GM12878 (cell line): ENCODE measurements around the gene ITSN1. TPM values are rescaled to one million over a fixed set of nuclear protein-coding genes. Genes with fewer than 3 reads are reported as not detected.

Source experiments
- CBFB ChIP-seq: IDR thresholded peaks from 2 replicates; pipeline ENCODE4 v1.6.1; 2016; ENCODE audit warnings: antibody characterized with exemption, low read depth
- FOXM1 ChIP-seq: IDR thresholded peaks from 2 replicates; pipeline ENCODE4 v1.6.1; 2012; ENCODE audit warnings: low read depth, mild to moderate bottlenecking, inconsistent platforms, low read length, moderate library complexity
- NR2F1 ChIP-seq: fragments of 450-650 bp; conservative IDR thresholded peaks from 2 replicates; pipeline ENCODE4 v1.6.1; 2017; ENCODE audit warnings: mild to moderate bottlenecking
- PAX5 ChIP-seq: IDR thresholded peaks from 2 replicates; pipeline ENCODE4 v1.6.1; 2011; ENCODE audit warnings: low read depth, low read length, borderline replicate concordance
- SIN3A ChIP-seq: IDR thresholded peaks from 2 replicates; pipeline ENCODE4 v1.6.1; 2012; ENCODE audit warnings: low read depth, low read length, improper control_type of control experiment
- SP1 ChIP-seq: IDR thresholded peaks from one replicate; pipeline ENCODE4 v1.6.1; 2011; ENCODE audit warnings: low read depth, low read length
- TBL1XR1 ChIP-seq: IDR thresholded peaks from 2 replicates; pipeline ENCODE4 v1.6.1; 2012; ENCODE audit warnings: low read depth, low read length, improper control_type of control experiment
- polyA plus RNA-seq, 11 experiments: library from polyadenylated mRNA; depleted of rRNA in 4 of 11; unstranded in 6 of 11; stranded (reverse) in 5 of 11; fragments of >200 nt; fragmentation: Nextera tagmentation in 4 of 11; fragmentation: Illumina TruSeq in 1 of 11; extraction: Ambion mirVana in 4 of 11; extraction: Trizol in 1 of 11; gene quantifications; 1 replicate in 1 of 11; 2 replicates in 10 of 11; pipeline versions ENCODE4 v1.2.1 to v1.2.3, GENCODE V29; 2011 to 2016; ENCODE audit warnings: inconsistent platforms in 2 of 11, missing spikeins in 2 of 11, low read depth in 1 of 11
- total RNA-seq, 4 experiments: library from RNA; depleted of rRNA in 3 of 4; stranded (reverse); fragments of >200 nt in 3 of 4; fragmentation: Illumina TruSeq in 1 of 4; extraction: Trizol in 1 of 4; gene quantifications; 2 replicates each; pipeline versions ENCODE4 v1.2.1 to v1.2.3, GENCODE V29; 2013 to 2021
- TF ChIP-seq, protein P1 (sequence below): IDR thresholded peaks from 2 replicates; pipeline ENCODE4 v1.6.1; 2012; ENCODE audit warnings: low read depth, low read length, improper control_type of control experiment
- TF ChIP-seq, protein P2 (sequence below): fragments of 450-650 bp; IDR thresholded peaks from 2 replicates; pipeline ENCODE4 v1.6.1; 2017; ENCODE audit warnings: antibody characterized with exemption, mild to moderate bottlenecking, moderate library complexity
- TF ChIP-seq, protein P3 (sequence below): fragments of 450-650 bp; formaldehyde crosslinking; IDR thresholded peaks from 2 replicates; pipeline ENCODE4 v1.5.0; 2022; ENCODE audit warnings: mild to moderate bottlenecking, missing genetic modification characterization
- TF ChIP-seq, protein P4 (sequence below): IDR thresholded peaks from 2 replicates; pipeline ENCODE4 v1.6.1; 2012; ENCODE audit warnings: mild to moderate bottlenecking, low read depth, low read length

Gene ITSN1
- total and polyA plus RNA-seq, 10 of the 15 experiments (the other 5 are each of a cell fraction or from before 2014, with no cell fraction given), result 0.89 to 10.6 (median 4.8) TPM

DNA sequence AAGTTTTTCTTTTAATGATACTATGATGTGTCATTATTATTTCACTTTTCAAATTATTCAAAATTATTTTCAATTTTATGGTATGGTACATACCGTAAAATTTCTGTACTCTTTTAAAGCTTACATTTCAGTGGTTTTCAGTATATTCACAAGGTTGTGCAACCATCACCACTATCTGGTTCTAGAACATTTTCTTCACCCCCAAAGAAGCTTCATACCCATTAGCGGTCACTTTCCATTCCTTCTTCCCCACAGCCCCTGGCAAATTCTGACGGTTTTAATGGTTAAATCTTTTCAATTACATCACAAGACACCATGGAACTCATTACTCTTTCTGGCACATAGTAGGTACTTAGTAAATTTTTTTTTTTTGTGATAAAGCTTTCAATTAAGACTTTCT is 296.1 kb downstream of the ITSN1 start (continued):
- TF ChIP-seq, protein P1, sequence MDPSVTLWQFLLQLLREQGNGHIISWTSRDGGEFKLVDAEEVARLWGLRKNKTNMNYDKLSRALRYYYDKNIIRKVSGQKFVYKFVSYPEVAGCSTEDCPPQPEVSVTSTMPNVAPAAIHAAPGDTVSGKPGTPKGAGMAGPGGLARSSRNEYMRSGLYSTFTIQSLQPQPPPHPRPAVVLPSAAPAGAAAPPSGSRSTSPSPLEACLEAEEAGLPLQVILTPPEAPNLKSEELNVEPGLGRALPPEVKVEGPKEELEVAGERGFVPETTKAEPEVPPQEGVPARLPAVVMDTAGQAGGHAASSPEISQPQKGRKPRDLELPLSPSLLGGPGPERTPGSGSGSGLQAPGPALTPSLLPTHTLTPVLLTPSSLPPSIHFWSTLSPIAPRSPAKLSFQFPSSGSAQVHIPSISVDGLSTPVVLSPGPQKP, result no peak
- TF ChIP-seq, protein P2, sequence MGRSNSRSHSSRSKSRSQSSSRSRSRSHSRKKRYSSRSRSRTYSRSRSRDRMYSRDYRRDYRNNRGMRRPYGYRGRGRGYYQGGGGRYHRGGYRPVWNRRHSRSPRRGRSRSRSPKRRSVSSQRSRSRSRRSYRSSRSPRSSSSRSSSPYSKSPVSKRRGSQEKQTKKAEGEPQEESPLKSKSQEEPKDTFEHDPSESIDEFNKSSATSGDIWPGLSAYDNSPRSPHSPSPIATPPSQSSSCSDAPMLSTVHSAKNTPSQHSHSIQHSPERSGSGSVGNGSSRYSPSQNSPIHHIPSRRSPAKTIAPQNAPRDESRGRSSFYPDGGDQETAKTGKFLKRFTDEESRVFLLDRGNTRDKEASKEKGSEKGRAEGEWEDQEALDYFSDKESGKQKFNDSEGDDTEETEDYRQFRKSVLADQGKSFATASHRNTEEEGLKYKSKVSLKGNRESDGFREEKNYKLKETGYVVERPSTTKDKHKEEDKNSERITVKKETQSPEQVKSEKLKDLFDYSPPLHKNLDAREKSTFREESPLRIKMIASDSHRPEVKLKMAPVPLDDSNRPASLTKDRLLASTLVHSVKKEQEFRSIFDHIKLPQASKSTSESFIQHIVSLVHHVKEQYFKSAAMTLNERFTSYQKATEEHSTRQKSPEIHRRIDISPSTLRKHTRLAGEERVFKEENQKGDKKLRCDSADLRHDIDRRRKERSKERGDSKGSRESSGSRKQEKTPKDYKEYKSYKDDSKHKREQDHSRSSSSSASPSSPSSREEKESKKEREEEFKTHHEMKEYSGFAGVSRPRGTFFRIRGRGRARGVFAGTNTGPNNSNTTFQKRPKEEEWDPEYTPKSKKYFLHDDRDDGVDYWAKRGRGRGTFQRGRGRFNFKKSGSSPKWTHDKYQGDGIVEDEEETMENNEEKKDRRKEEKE, result no peak
- TF ChIP-seq, protein P3, sequence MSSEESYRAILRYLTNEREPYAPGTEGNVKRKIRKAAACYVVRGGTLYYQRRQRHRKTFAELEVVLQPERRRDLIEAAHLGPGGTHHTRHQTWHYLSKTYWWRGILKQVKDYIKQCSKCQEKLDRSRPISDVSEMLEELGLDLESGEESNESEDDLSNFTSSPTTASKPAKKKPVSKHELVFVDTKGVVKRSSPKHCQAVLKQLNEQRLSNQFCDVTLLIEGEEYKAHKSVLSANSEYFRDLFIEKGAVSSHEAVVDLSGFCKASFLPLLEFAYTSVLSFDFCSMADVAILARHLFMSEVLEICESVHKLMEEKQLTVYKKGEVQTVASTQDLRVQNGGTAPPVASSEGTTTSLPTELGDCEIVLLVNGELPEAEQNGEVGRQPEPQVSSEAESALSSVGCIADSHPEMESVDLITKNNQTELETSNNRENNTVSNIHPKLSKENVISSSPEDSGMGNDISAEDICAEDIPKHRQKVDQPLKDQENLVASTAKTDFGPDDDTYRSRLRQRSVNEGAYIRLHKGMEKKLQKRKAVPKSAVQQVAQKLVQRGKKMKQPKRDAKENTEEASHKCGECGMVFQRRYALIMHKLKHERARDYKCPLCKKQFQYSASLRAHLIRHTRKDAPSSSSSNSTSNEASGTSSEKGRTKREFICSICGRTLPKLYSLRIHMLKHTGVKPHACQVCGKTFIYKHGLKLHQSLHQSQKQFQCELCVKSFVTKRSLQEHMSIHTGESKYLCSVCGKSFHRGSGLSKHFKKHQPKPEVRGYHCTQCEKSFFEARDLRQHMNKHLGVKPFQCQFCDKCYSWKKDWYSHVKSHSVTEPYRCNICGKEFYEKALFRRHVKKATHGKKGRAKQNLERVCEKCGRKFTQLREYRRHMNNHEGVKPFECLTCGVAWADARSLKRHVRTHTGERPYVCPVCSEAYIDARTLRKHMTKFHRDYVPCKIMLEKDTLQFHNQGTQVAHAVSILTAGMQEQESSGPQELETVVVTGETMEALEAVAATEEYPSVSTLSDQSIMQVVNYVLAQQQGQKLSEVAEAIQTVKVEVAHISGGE (CRISPR knock-in tag), result no peak
- no peak for TF ChIP-seq NR2F1
- TF ChIP-seq TBL1XR1, result no peak
- TF ChIP-seq CBFB, result no peak
- no peak for TF ChIP-seq SIN3A
- TF ChIP-seq, protein P4, sequence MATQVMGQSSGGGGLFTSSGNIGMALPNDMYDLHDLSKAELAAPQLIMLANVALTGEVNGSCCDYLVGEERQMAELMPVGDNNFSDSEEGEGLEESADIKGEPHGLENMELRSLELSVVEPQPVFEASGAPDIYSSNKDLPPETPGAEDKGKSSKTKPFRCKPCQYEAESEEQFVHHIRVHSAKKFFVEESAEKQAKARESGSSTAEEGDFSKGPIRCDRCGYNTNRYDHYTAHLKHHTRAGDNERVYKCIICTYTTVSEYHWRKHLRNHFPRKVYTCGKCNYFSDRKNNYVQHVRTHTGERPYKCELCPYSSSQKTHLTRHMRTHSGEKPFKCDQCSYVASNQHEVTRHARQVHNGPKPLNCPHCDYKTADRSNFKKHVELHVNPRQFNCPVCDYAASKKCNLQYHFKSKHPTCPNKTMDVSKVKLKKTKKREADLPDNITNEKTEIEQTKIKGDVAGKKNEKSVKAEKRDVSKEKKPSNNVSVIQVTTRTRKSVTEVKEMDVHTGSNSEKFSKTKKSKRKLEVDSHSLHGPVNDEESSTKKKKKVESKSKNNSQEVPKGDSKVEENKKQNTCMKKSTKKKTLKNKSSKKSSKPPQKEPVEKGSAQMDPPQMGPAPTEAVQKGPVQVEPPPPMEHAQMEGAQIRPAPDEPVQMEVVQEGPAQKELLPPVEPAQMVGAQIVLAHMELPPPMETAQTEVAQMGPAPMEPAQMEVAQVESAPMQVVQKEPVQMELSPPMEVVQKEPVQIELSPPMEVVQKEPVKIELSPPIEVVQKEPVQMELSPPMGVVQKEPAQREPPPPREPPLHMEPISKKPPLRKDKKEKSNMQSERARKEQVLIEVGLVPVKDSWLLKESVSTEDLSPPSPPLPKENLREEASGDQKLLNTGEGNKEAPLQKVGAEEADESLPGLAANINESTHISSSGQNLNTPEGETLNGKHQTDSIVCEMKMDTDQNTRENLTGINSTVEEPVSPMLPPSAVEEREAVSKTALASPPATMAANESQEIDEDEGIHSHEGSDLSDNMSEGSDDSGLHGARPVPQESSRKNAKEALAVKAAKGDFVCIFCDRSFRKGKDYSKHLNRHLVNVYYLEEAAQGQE, result no peak
- no peak for TF ChIP-seq PAX5
- no peak for TF ChIP-seq FOXM1
- no peak for TF ChIP-seq SP1
